ENCODE results near the gene GREB1. TPM values are rescaled to one million over a fixed set of nuclear protein-coding genes. Genes with fewer than 3 reads are reported as not detected.

The GREB1 gene
- total RNA-seq, 4 donors from 2014 or later, result 8.1 to 74.3 (median 26.7) TPM

DNA sequence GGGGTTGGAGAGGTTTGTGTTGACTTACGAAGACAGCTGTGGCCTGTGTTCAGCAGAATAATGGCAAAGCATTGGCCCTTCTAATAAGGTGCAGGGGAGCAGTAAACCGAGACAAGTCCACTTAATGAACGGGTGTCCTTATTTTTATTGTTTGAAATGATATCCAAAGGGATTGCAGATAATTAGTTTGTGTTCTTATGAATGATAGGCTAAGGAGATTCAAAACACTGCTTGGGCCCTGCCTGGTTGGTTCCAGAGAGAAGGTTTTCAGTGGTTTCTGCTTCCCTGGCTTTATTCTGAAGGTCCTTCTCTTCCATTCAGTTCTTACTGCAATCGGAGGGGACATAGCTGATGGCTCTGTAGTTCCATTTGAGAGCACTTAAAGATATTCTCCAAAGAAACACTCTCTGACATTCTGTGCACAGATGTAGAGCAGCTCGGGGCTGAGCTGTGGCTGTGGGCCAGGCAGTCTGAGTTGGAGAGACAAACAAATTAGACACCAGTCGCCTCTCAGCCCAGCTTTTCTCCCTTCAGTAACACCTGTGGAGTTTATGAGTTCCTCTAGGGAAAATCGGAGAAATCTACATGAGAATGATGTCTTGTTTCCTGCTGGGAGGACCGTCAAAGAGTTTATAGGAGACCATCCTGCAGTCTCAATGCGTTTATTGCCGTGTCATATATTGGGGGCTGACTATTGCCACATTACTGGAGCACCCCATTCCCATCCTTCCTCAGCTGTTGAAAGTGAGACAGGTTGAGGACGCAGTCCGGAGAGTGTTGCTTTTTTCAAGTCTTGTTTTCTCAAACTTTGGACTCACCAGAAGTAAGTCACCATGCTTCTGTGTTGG, 6.5 kb downstream of the GREB1 start:
- H3K27me3 ChIP-seq, result no peaks in the 10 kb centered on the region
- H3K36me3 ChIP-seq, result no peaks in the 10 kb centered on the region
- H3K4me1 ChIP-seq, result peaks cover 0 to 38% (median 6%) of the 10 kb centered on the region in 4 donors
- TF ChIP-seq POLR2A (IDR thresholded peaks at IDR 0.05), result no peak
- TF ChIP-seq, protein P1, sequence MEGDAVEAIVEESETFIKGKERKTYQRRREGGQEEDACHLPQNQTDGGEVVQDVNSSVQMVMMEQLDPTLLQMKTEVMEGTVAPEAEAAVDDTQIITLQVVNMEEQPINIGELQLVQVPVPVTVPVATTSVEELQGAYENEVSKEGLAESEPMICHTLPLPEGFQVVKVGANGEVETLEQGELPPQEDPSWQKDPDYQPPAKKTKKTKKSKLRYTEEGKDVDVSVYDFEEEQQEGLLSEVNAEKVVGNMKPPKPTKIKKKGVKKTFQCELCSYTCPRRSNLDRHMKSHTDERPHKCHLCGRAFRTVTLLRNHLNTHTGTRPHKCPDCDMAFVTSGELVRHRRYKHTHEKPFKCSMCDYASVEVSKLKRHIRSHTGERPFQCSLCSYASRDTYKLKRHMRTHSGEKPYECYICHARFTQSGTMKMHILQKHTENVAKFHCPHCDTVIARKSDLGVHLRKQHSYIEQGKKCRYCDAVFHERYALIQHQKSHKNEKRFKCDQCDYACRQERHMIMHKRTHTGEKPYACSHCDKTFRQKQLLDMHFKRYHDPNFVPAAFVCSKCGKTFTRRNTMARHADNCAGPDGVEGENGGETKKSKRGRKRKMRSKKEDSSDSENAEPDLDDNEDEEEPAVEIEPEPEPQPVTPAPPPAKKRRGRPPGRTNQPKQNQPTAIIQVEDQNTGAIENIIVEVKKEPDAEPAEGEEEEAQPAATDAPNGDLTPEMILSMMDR (IDR thresholded peaks at IDR 0.05), result no peak
- no peak for TF ChIP-seq EP300 (IDR thresholded peaks at IDR 0.05)
- peak overlapping the region in 1 of 4 donors; percentile 41 for H3K4me3 ChIP-seq
- H3K27ac ChIP-seq, result peak overlapping the region in 2 of 4 donors; percentile 35 to 79
- 60 to 68% methylated on average over 12 of the region's 12 CpGs for WGBS, 2 donors
- no peaks in the 10 kb centered on the region for H3K9me3 ChIP-seq
- DNase-seq (ENCODE audit: low spot score in 2 of 2), result peak in 1 of 2 donors; percentile 37

DNA sequence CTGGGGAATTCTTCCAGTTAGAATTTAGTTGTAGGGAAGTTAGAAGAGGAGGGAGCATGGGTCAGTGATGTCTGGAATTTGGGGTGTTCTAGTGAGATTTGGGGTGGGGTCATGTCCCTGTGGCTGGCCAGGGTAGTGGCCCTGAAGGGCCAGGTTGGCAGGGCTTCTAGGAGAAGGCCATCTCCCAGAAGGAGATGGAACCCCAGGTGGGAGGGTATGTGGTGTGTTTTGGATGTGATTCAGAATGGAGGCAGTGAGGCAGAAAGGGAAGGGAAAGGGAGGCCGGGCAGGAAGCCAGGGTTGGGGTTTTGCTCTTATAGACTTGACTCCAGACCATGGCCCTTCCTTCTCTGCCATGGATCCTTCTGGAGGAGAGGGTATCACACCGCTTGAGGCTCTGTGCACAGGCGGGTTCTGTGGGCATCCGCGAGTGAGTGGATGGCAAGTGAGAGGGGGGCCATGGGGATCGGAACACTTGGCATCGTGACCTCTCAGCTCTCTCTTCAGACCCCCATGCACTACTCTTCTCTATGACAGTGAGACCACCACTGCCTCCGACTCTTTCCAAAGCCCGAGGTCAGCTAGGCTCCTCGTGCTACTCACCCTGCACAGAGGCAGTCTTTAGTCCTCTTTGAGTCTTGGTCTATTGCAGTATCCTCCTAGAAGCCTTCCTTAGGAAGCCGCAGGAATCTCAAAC, 7.3 kb downstream of the GREB1 start:
- WGBS, 2 donors, result 91 to 96% methylated on average over 9 to 11 of the region's 11 CpGs
- TF ChIP-seq, protein P1 (IDR thresholded peaks at IDR 0.05), result no peak
- TF ChIP-seq POLR2A (IDR thresholded peaks at IDR 0.05) (no peak), EP300 (IDR thresholded peaks at IDR 0.05) (no peak)
- Histone ChIP-seq H3K27me3 (no peaks in the 10 kb centered on the region), H3K9me3 (no peaks in the 10 kb centered on the region), H3K36me3 (no peaks in the 10 kb centered on the region), H3K4me3 (peak overlapping the region in 1 of 4 donors; percentile 41), H3K27ac (peak overlapping the region in 2 of 4 donors; percentile 15 to 79), H3K4me1 (peaks cover 0 to 45% (median 6%) of the 10 kb centered on the region in 4 donors)
- no peak for DNase-seq (ENCODE audit: low spot score in 2 of 2)

DNA sequence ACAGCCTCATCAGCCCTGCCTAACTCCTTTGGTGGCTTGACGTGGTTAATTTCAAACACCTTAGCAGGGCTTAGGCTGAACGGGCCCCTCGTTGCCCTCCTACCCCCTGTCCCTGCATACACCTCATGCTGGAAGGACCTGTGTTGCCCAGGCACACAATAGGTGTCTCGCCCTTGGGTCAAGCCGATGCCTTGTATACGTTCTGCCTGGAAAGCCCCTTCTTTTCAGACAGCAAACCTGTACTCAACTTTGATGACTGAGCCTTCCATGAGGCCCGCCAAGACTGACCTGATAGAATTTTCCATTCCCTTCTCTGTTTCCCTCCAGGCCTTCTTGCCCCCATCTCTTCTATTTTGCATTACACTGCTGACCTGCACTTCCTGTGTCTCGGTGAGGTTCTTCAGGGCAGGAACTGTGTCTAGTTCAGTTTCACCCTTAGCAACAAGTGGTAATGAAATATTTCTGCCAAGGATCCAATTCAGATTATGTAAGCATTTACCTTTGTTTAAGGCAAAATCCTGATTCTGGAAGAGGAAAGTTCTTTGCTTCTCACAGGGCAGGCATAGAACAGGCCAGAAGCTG, 7.9 kb downstream of the GREB1 start:
- H3K36me3 ChIP-seq, result no peaks in the 10 kb centered on the region
- TF ChIP-seq POLR2A (IDR thresholded peaks at IDR 0.05), result no peak
- TF ChIP-seq EP300 (IDR thresholded peaks at IDR 0.05), result no peak
- TF ChIP-seq, protein P1 (IDR thresholded peaks at IDR 0.05), result no peak
- H3K4me3 ChIP-seq, result peak overlapping the region in 1 of 4 donors; percentile 41
- H3K27ac ChIP-seq, result peak overlapping the region in 1 of 4 donors; percentile 79
- H3K9me3 ChIP-seq, result no peaks in the 10 kb centered on the region
- WGBS, 2 donors, result 73 to 80% methylated on average over 8 of the region's 8 CpGs
- no peak for DNase-seq (ENCODE audit: low spot score in 2 of 2)
- H3K4me1 ChIP-seq, result peaks cover 0 to 51% (median 6%) of the 10 kb centered on the region in 4 donors
- H3K27me3 ChIP-seq, result no peaks in the 10 kb centered on the region

DNA sequence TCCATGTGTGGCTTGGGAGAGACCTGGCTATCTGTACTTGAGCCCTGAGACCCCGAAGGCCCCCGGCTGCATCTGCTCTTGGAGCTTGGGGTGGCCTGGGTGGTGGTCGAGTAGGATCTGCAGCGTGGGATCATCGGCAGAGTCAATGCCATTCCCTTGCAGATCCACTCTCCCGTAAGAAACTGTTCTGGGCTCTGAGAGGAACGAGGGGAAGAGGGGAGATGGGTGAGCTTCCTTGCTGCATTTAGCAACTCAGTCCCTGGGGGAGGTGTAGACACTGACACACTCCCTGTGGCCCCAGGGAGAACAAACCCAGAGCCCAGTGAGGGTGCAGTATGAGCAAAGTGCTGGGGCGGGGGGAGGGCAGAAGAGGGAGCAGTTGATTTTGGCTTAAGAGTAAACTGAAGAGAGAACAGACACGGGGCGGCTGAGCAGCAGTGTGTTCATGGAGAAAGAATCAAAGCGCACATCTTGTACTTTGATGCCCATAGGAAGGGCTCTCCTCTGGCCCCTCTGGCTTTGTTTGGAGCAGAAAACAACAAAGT, 8.5 kb downstream of the GREB1 start:
- no peak for DNase-seq (ENCODE audit: low spot score in 2 of 2)
- Histone ChIP-seq H3K4me3 (peak overlapping the region in 1 of 4 donors; percentile 41), H3K27ac (peak overlapping the region in 1 of 4 donors; percentile 79), H3K4me1 (peaks cover 0 to 51% (median 6%) of the 10 kb centered on the region in 4 donors), H3K9me3 (no peaks in the 10 kb centered on the region), H3K27me3 (no peaks in the 10 kb centered on the region), H3K36me3 (no peaks in the 10 kb centered on the region)
- TF ChIP-seq POLR2A (IDR thresholded peaks at IDR 0.05) (no peak), EP300 (IDR thresholded peaks at IDR 0.05) (no peak)
- TF ChIP-seq, protein P1 (IDR thresholded peaks at IDR 0.05), result no peak
- WGBS, 2 donors, result 67 to 69% methylated on average over 11 of the region's 11 CpGs

Measured in tibial nerve (tissue), 4 donors.